ENCODE measurements around the gene ZHX3.

The ZHX3 gene

DNA sequence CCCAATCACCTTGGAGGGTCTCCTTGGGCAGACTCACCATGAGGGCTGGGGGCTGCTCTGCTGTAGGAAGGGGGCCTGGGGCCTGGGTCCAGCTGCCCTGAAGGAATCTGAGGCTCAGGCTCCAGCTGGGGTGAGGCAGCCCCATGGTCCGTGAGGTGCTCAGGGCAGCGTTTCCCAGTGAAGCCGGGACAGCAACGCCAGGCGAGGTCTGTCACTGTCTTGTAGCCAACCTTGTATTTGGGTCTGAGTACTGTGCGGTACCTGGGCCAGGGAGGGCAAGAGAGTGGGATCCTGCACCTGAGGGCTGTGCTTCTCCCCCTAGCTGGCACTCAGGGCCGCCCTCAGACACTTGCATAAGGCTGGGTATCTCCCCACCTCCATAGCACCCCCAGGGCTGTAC is 46.1 kb upstream of the ZHX3 start:
- ChIA-PET POLR2A (no interaction called here), CTCF (no interaction called here)
- H3K9me3 ChIP-seq (ENCODE audit: control extremely low read depth in 1 of 5, control insufficient read depth in 4 of 5, insufficient read depth in 2 of 5, low read depth in 1 of 5, low read length in 4 of 5) = no peaks in the 10 kb centered on the region
- no peaks in the 10 kb centered on the region for H3K36me3 ChIP-seq (ENCODE audit: control insufficient read depth in 4 of 4, insufficient read depth in 4 of 4, low read length in 3 of 4)
- H3K4me1 ChIP-seq (ENCODE audit: control extremely low read depth in 1 of 4, control insufficient read depth in 4 of 4, insufficient read depth in 4 of 4, low read length in 3 of 4) = peaks cover 0 to 10% (median 6%) of the 10 kb centered on the region in 4 experiments
- H3K27ac ChIP-seq (ENCODE audit: insufficient read depth in 1 of 2, low read depth in 1 of 2, low read length in 2 of 2, poor library complexity in 1 of 2, severe bottlenecking in 2 of 2) = no peak overlapping the region
- no peak overlapping the region for H3K4me3 ChIP-seq (ENCODE audit: control insufficient read depth in 1 of 7, extremely low read depth in 1 of 7, insufficient read depth in 4 of 7, low read depth in 2 of 7, low read length in 6 of 7)
- DNase-seq = no peak
- peaks cover 0 to 61% (median 26%) of the 10 kb centered on the region in 5 experiments for H3K27me3 ChIP-seq (replicated peaks in 2 of 5; ENCODE audit: control insufficient read depth in 4 of 5, insufficient read depth in 5 of 5, low read length in 4 of 5)
- WGBS (ENCODE audit: insufficient coverage) = 96% methylated on average over 6 of the region's 7 CpGs

DNA sequence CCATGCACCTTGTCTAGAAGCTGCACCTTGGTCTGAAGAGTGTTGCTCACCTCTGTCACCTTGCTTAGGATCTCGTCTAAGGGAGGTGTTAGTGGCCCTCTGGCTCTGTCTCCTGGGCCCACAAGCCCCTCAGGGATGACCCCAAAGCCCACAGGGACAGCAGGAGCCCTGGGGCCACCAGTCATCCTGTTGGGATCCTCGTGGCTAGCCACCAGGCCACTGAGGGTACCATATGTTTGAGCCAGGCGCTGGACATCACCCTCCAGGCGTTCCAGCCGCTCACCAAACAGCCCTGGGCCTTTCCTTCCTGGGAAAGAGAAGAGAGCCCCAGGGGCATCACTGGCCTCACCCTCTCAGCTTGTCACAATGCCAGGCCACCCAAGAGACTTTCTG is 45.2 kb upstream of the ZHX3 start:
- H3K4me1 ChIP-seq (ENCODE audit: control extremely low read depth in 1 of 4, control insufficient read depth in 4 of 4, insufficient read depth in 4 of 4, low read length in 3 of 4) = peaks cover 0 to 10% (median 6%) of the 10 kb centered on the region in 4 experiments
- no peak for DNase-seq
- no peaks in the 10 kb centered on the region for H3K36me3 ChIP-seq (ENCODE audit: control insufficient read depth in 4 of 4, insufficient read depth in 4 of 4, low read length in 3 of 4)
- H3K27me3 ChIP-seq (replicated peaks in 2 of 5; ENCODE audit: control insufficient read depth in 4 of 5, insufficient read depth in 5 of 5, low read length in 4 of 5) = peaks cover 0 to 55% (median 23%) of the 10 kb centered on the region in 5 experiments
- H3K4me3 ChIP-seq (ENCODE audit: control insufficient read depth in 1 of 7, extremely low read depth in 1 of 7, insufficient read depth in 4 of 7, low read depth in 2 of 7, low read length in 6 of 7) = no peak overlapping the region
- H3K27ac ChIP-seq (ENCODE audit: insufficient read depth in 1 of 2, low read depth in 1 of 2, low read length in 2 of 2, poor library complexity in 1 of 2, severe bottlenecking in 2 of 2) = no peak overlapping the region
- POLR2A ChIA-PET = no interaction called here
- CTCF ChIA-PET = no interaction called here
- H3K9me3 ChIP-seq (ENCODE audit: control extremely low read depth in 1 of 5, control insufficient read depth in 4 of 5, insufficient read depth in 2 of 5, low read depth in 1 of 5, low read length in 4 of 5) = no peaks in the 10 kb centered on the region
- 91% methylated on average over 5 of the region's 5 CpGs for WGBS (ENCODE audit: insufficient coverage)

GRCh38 chr20:41361757-41362747 is 44.5 kb upstream of the ZHX3 start:
- ChIA-PET POLR2A (no interaction called here), CTCF (no interaction called here)
- Histone ChIP-seq H3K27me3 (replicated peaks in 2 of 5; ENCODE audit: control insufficient read depth in 4 of 5, insufficient read depth in 5 of 5, low read length in 4 of 5) (peaks cover 0 to 48% (median 17%) of the 10 kb centered on the region in 5 experiments), H3K27ac (ENCODE audit: insufficient read depth in 1 of 2, low read depth in 1 of 2, low read length in 2 of 2, poor library complexity in 1 of 2, severe bottlenecking in 2 of 2) (no peak overlapping the region), H3K4me3 (ENCODE audit: control insufficient read depth in 1 of 7, extremely low read depth in 1 of 7, insufficient read depth in 4 of 7, low read depth in 2 of 7, low read length in 6 of 7) (no peak overlapping the region), H3K9me3 (ENCODE audit: control extremely low read depth in 1 of 5, control insufficient read depth in 4 of 5, insufficient read depth in 2 of 5, low read depth in 1 of 5, low read length in 4 of 5) (no peaks in the 10 kb centered on the region), H3K4me1 (ENCODE audit: control extremely low read depth in 1 of 4, control insufficient read depth in 4 of 4, insufficient read depth in 4 of 4, low read length in 3 of 4) (peaks cover 0 to 10% (median 6%) of the 10 kb centered on the region in 4 experiments), H3K36me3 (ENCODE audit: control insufficient read depth in 4 of 4, insufficient read depth in 4 of 4, low read length in 3 of 4) (no peaks in the 10 kb centered on the region)
- no peak for DNase-seq
- 95% methylated on average over 43 of the region's 45 CpGs for WGBS (ENCODE audit: insufficient coverage)

GRCh38 chr20:41360831-41361756 is 43.6 kb upstream of the ZHX3 start:
- POLR2A ChIA-PET = no interaction called here
- Histone ChIP-seq H3K36me3 (ENCODE audit: control insufficient read depth in 4 of 4, insufficient read depth in 4 of 4, low read length in 3 of 4) (no peaks in the 10 kb centered on the region), H3K4me1 (ENCODE audit: control extremely low read depth in 1 of 4, control insufficient read depth in 4 of 4, insufficient read depth in 4 of 4, low read length in 3 of 4) (peaks cover 0 to 6% (median 4%) of the 10 kb centered on the region in 4 experiments), H3K27me3 (replicated peaks in 2 of 5; ENCODE audit: control insufficient read depth in 4 of 5, insufficient read depth in 5 of 5, low read length in 4 of 5) (peaks cover 0 to 40% (median 14%) of the 10 kb centered on the region in 5 experiments), H3K27ac (ENCODE audit: insufficient read depth in 1 of 2, low read depth in 1 of 2, low read length in 2 of 2, poor library complexity in 1 of 2, severe bottlenecking in 2 of 2) (no peak overlapping the region), H3K4me3 (ENCODE audit: control insufficient read depth in 1 of 7, extremely low read depth in 1 of 7, insufficient read depth in 4 of 7, low read depth in 2 of 7, low read length in 6 of 7) (no peak overlapping the region), H3K9me3 (ENCODE audit: control extremely low read depth in 1 of 5, control insufficient read depth in 4 of 5, insufficient read depth in 2 of 5, low read depth in 1 of 5, low read length in 4 of 5) (no peaks in the 10 kb centered on the region)
- WGBS (ENCODE audit: insufficient coverage) = over 99% methylated on average over 21 of the region's 22 CpGs
- no peak for DNase-seq
- CTCF ChIA-PET = interaction anchor here (1.4 to 2.7 kb wide), 2 partner anchors 21 to 225 kb away, joined by 3 to 8 read pairs; partner anchors contain the start of gene LPIN3

DNA sequence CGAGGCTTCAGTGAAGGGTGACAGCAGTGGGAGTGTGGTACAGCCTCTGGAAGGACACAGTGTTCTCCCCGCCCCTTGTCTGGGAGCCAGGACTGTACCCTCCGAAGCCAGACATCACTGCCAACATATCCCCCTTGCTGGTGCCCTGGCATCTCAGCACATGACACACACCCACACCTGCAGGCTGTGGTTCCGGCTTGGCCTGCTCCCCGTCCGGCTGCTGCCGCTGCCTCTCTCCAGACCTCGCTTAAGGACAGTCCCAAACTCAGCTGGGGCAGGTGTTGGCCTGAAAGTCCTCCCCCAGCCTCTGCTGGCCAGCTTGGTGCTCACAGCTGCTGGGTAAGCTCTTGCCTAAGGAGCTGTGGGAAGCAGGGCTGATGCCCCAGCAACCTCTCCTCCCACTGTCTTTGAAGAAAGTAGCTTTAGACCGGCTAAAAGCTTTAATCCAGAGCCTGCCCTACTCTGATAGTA is 42.0 kb upstream of the ZHX3 start:
- WGBS (ENCODE audit: insufficient coverage) = 98% methylated on average over 7 of the region's 9 CpGs
- no peaks in the 10 kb centered on the region for H3K9me3 ChIP-seq (ENCODE audit: control extremely low read depth in 1 of 5, control insufficient read depth in 4 of 5, insufficient read depth in 2 of 5, low read depth in 1 of 5, low read length in 4 of 5)
- CTCF ChIA-PET = interaction anchor here (1.0 to 2.7 kb wide), 2 partner anchors 20 to 184 kb away, joined by 3 to 8 read pairs; partner anchors contain the start of gene LPIN3
- no peak overlapping the region for H3K4me3 ChIP-seq (ENCODE audit: control insufficient read depth in 1 of 7, extremely low read depth in 1 of 7, insufficient read depth in 4 of 7, low read depth in 2 of 7, low read length in 6 of 7)
- H3K27me3 ChIP-seq (replicated peaks in 2 of 5; ENCODE audit: control insufficient read depth in 4 of 5, insufficient read depth in 5 of 5, low read length in 4 of 5) = peaks cover 0 to 25% (median 12%) of the 10 kb centered on the region in 5 experiments
- POLR2A ChIA-PET = no interaction called here
- H3K27ac ChIP-seq (ENCODE audit: insufficient read depth in 1 of 2, low read depth in 1 of 2, low read length in 2 of 2, poor library complexity in 1 of 2, severe bottlenecking in 2 of 2) = no peak overlapping the region
- no peaks in the 10 kb centered on the region for H3K36me3 ChIP-seq (ENCODE audit: control insufficient read depth in 4 of 4, insufficient read depth in 4 of 4, low read length in 3 of 4)
- no peak for DNase-seq
- no peaks in the 10 kb centered on the region for H3K4me1 ChIP-seq (ENCODE audit: control extremely low read depth in 1 of 4, control insufficient read depth in 4 of 4, insufficient read depth in 4 of 4, low read length in 3 of 4)

DNA sequence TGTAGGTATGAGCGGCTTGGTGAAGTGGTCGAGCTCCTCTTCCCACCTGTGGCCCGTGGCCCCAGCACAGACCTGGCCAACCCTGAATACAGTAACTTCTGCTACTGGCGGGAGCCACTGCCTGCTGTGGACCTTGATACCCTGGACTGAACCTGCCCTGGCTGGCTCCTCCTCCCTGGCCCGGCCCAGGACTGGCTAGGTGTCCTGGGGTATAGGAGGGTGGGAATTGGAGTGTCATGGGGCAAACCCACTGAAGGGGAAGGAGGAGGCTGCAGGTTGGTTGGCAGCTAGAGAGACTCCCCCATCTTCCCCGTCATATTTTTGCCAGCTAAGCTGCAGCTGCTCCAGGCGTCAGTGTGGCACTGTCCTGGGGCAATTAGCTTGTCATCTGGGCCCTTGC is 41.2 kb upstream of the ZHX3 start:
- H3K27ac ChIP-seq (ENCODE audit: insufficient read depth in 1 of 2, low read depth in 1 of 2, low read length in 2 of 2, poor library complexity in 1 of 2, severe bottlenecking in 2 of 2) = no peak overlapping the region
- H3K9me3 ChIP-seq (ENCODE audit: control extremely low read depth in 1 of 5, control insufficient read depth in 4 of 5, insufficient read depth in 2 of 5, low read depth in 1 of 5, low read length in 4 of 5) = no peaks in the 10 kb centered on the region
- POLR2A ChIA-PET = interaction anchor here (0.6 kb wide), 1 partner anchor 602 kb away, joined by 3 read pairs; no protein-coding TSS in a partner anchor
- 100% methylated on average over 5 of the region's 7 CpGs for WGBS (ENCODE audit: insufficient coverage)
- H3K4me3 ChIP-seq (ENCODE audit: control insufficient read depth in 1 of 7, extremely low read depth in 1 of 7, insufficient read depth in 4 of 7, low read depth in 2 of 7, low read length in 6 of 7) = no peak overlapping the region
- no peaks in the 10 kb centered on the region for H3K36me3 ChIP-seq (ENCODE audit: control insufficient read depth in 4 of 4, insufficient read depth in 4 of 4, low read length in 3 of 4)
- peaks cover 0 to 16% (median 12%) of the 10 kb centered on the region in 5 experiments for H3K27me3 ChIP-seq (replicated peaks in 2 of 5; ENCODE audit: control insufficient read depth in 4 of 5, insufficient read depth in 5 of 5, low read length in 4 of 5)
- DNase-seq = no peak
- no peaks in the 10 kb centered on the region for H3K4me1 ChIP-seq (ENCODE audit: control extremely low read depth in 1 of 4, control insufficient read depth in 4 of 4, insufficient read depth in 4 of 4, low read length in 3 of 4)
- CTCF ChIA-PET = interaction anchor here (0.7 to 2.7 kb wide), 3 partner anchors 19 to 183 kb away, joined by 3 to 8 read pairs (median 3); partner anchors contain the start of gene LPIN3
